Thymus (tissue), 11 donors: ENCODE measurements around the gene CORO6. TPM values are rescaled to one million over a fixed set of nuclear protein-coding genes. Genes with fewer than 3 reads are reported as not detected.

Experiments used
- DNase-seq, 9 donors: peaks; one replicate each; pipeline ENCODE4 v3.0.0-alpha.2; 2013; ENCODE audit warnings: low spot score in 9 of 9, low read depth in 6 of 9, missing footprints in 1 of 9
- H3K27ac ChIP-seq, 2 donors: one replicate each; pipeline ENCODE4 v1.5.1; 2013; ENCODE audit warnings: control low read depth in 1 of 2, low read depth in 1 of 2, low read length in 1 of 2, mild to moderate bottlenecking in 1 of 2, moderate library complexity in 1 of 2
- H3K27me3 ChIP-seq, 2 donors: one replicate each; pipeline ENCODE4 v1.5.1; 2013; ENCODE audit warnings: low read length in 1 of 2; ENCODE audit not compliant: control insufficient read depth in 2 of 2, insufficient read depth in 1 of 2
- H3K36me3 ChIP-seq, 2 donors: one replicate each; pipeline ENCODE4 v1.5.1; 2013; ENCODE audit warnings: low read length in 1 of 2, mild to moderate bottlenecking in 1 of 2, moderate library complexity in 1 of 2; ENCODE audit not compliant: control insufficient read depth in 2 of 2, insufficient read depth in 2 of 2
- H3K4me1 ChIP-seq, 2 donors: one replicate each; pipeline ENCODE4 v1.5.1; 2013; ENCODE audit warnings: low read length in 2 of 2; ENCODE audit not compliant: control insufficient read depth in 2 of 2, insufficient read depth in 2 of 2
- H3K4me3 ChIP-seq, 2 donors: one replicate each; pipeline ENCODE4 v1.5.1; 2013; ENCODE audit warnings: low read length in 2 of 2, control low read depth in 1 of 2, mild to moderate bottlenecking in 1 of 2
- H3K9me3 ChIP-seq, 2 donors: one replicate each; pipeline ENCODE4 v1.5.1; 2013; ENCODE audit warnings: low read length in 1 of 2, mild to moderate bottlenecking in 1 of 2; ENCODE audit not compliant: control insufficient read depth in 2 of 2, insufficient read depth in 1 of 2
- WGBS: extraction: QIAGEN DNeasy Blood & Tissue Kit; methylation state at CpG from one replicate; pipeline ENCODE4 v1.1.7; 2013; 5-methylcytosine and 5-hydroxymethylcytosine counted together
- polyA plus RNA-seq: library from polyadenylated mRNA; stranded (reverse); fragments of 200-250 nt; gene quantifications from one replicate; pipeline ENCODE4 v1.2.3, GENCODE V29; 2013
- total RNA-seq: library from RNA; stranded (reverse); fragments of 120-200 nt; gene quantifications from one replicate; pipeline ENCODE4 v1.2.4, GENCODE V29; 2013
- donor health status: healthy.

CORO6 gene
- total and polyA plus RNA-seq, 2 donors = 2.4 to 17.0 TPM

GRCh38 chr17:29573558-29573869 is 49.2 kb downstream of the CORO6 start:
- no peak for DNase-seq
- WGBS = 93% methylated on average over 6 of the region's 6 CpGs

DNA sequence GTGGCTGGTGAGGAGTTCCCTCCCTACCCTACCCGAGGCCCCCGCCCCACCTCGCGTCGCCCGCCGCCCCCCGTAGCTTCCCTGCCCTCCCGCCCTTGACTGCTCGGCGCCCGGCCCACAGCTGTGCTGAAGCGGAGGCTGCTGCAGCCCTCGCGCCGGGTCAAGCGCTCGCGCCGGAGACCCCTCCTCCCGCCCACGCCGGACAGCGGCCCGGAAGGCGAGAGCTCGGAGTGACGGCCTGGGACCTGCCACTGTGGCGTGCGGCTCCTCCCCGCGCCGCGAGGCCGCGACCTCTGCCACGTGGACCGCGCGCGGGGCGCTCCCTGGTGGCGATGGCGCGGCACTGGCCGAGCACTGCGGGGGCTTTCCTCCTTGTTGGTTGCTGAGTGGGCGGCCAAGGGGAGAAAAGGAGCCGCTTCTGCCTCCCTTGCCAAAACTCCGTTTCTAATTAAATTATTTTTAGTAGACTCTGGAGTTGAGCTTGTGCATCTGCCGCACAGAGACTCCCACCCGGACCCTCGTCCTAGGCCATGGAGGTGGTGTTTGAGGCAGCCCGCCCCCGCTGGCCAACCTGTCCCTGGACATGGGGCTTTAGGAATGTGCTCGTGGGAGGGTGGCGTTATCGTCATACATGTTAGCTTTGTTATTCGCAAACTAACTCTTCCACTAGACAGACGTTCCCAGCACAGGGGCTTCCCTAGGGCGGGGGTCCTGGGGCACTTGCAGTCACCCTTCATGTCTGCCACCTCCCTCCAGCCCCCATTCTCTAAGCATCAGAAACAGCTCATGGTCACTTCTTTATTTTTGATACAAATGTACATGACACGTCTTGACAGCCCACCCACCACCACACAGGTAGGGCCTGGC is 49.8 kb downstream of the CORO6 start:
- WGBS = 68% methylated on average over 62 of the region's 62 CpGs
- H3K4me1 ChIP-seq = peaks cover 4 to 23% of the 10 kb centered on the region in 2 donors
- H3K27ac ChIP-seq = no peak overlapping the region
- peaks cover 0 to 1% of the 10 kb centered on the region in 2 donors for H3K27me3 ChIP-seq
- H3K36me3 ChIP-seq = peaks cover 50 to 53% of the 10 kb centered on the region in 2 donors
- DNase-seq = peak in 1 of 9 donors; percentile 76
- H3K4me3 ChIP-seq = no peak overlapping the region
- H3K9me3 ChIP-seq = no peaks in the 10 kb centered on the region

More at GRCh38 chr17:29573558-29573869, 49.2 kb downstream of the CORO6 start:
- Histone ChIP-seq H3K27ac (no peak overlapping the region), H3K4me1 (peaks cover 4 to 21% of the 10 kb centered on the region in 2 donors), H3K4me3 (no peak overlapping the region), H3K36me3 (peaks cover 56 to 59% of the 10 kb centered on the region in 2 donors), H3K9me3 (no peaks in the 10 kb centered on the region), H3K27me3 (no peaks in the 10 kb centered on the region)

DNA sequence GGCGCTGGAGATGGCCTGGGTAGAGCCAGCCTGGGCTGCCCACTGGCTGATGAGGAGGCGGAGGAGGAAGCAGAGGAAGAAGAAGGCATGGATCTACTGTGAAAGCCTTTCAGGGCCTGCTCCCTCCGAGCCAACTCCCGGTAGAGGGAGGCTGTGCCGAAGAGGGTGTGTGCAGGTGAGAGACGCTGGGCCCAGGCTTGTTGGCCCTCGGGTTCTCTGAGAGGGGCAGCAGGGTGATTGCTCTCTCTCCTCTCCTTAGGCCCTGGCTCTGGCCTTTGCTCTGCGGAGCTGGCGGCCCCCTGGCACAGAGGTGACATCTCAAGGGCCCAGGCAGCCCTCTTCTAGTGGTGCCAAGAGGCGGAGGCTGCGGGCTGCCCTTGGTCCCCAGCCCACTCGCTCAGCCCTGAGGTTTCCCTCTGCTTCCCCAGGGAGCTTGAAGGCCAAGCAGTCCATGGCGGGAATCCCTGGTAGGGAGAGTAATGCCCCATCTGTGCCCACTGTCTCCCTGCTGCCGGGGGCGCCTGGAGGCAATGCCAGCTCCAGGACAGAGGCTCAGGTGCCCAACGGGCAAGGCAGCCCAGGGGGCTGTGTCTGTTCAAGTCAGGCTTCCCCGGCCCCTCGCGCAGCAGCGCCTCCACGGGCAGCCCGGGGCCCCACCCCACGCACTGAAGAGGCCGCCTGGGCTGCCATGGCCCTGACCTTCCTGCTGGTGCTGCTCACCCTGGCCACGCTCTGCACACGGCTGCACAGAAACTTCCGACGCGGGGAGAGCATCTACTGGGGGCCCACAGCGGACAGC is 50.6 kb downstream of the CORO6 start:
- no peaks in the 10 kb centered on the region for H3K9me3 ChIP-seq
- WGBS = 89% methylated on average over 30 of the region's 30 CpGs
- H3K27ac ChIP-seq = no peak overlapping the region
- no peak for DNase-seq
- H3K4me3 ChIP-seq = no peak overlapping the region
- peaks cover 8 to 28% of the 10 kb centered on the region in 2 donors for H3K4me1 ChIP-seq
- peaks cover 0 to 10% of the 10 kb centered on the region in 2 donors for H3K27me3 ChIP-seq
- H3K36me3 ChIP-seq = peaks cover 42 to 44% of the 10 kb centered on the region in 2 donors

- no peaks in the 10 kb centered on the region for H3K9me3 ChIP-seq
- H3K4me3 ChIP-seq = no peak overlapping the region
- H3K4me1 ChIP-seq = peaks cover 9 to 28% of the 10 kb centered on the region in 2 donors
- 97% methylated on average over 6 of the region's 6 CpGs for WGBS
- peaks cover 3 to 15% of the 10 kb centered on the region in 2 donors for H3K27me3 ChIP-seq
- H3K36me3 ChIP-seq = peaks cover 36 to 39% of the 10 kb centered on the region in 2 donors
- no peak overlapping the region for H3K27ac ChIP-seq
- DNase-seq = no peak
Observed at GRCh38 chr17:29571486-29571882, 51.2 kb downstream of the CORO6 start.

DNA sequence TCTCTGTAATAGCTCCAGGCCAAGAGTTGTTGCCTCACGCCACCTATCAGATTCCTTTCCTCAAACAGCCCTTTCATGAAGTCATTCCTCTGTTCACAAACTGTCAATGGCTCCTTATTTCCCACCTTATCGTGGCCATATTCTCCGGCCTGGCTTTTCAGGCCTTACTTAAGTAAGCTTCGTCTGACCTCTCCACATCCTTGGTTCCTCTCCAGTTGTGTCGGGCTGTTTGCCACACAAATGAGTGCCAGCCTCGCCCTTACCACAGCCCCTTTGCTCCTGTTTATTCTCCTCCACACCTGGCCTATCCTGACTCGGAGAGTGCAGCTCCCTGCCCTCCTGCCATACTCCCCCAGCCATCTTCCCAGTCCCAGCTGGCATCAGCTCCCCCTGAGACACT is 52.2 kb downstream of the CORO6 start:
- no peak for DNase-seq
- H3K4me3 ChIP-seq = no peak overlapping the region
- no peak overlapping the region for H3K27ac ChIP-seq
- 98% methylated on average over 7 of the region's 7 CpGs for WGBS
- peaks cover 18 to 38% of the 10 kb centered on the region in 2 donors for H3K4me1 ChIP-seq
- H3K27me3 ChIP-seq = peaks cover 12 to 24% of the 10 kb centered on the region in 2 donors
- no peaks in the 10 kb centered on the region for H3K9me3 ChIP-seq
- peaks cover 26 to 29% of the 10 kb centered on the region in 2 donors for H3K36me3 ChIP-seq

DNA sequence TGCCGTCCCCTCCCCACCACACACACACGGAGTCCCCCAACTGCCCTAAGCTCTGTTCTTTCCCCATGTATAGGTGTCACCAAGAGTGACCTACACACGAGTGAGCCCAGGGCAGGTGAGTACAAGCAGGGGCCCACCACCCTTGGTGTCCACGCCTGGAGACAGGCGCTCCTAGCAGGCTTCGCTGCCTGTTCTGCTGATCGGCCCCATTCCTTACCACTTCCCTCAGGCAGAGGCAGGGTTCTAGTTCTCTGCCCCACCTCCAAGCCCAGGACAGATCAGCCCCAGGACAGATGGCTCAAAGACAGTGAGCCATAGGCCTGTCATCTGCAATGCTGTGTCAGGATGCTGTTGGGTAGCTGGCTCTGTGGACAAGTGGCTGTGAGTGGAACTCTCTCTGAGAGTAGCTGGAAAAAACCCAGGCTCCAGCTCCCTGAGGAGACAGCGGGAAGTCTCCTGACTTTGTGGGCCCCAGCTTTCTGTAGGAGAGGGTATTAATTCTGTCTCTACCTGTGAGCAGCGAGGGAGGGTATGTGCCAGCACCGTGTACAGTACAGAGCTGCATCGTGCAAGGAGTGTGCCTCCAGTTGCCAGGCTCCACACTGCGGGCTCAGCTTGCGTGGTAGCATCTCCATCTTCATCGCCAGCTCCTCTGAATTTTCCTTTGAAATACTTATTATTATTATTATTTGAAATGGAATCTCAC is 53.3 kb downstream of the CORO6 start:
- DNase-seq = no peak
- Histone ChIP-seq H3K4me1 (peaks cover 18 to 43% of the 10 kb centered on the region in 2 donors), H3K4me3 (peak overlapping the region; percentile 55 to 74), H3K27ac (no peak overlapping the region), H3K27me3 (peaks cover 12 to 35% of the 10 kb centered on the region in 2 donors), H3K9me3 (no peaks in the 10 kb centered on the region), H3K36me3 (peaks cover 16 to 18% of the 10 kb centered on the region in 2 donors)
- 69% methylated on average over 14 of the region's 14 CpGs for WGBS

DNA sequence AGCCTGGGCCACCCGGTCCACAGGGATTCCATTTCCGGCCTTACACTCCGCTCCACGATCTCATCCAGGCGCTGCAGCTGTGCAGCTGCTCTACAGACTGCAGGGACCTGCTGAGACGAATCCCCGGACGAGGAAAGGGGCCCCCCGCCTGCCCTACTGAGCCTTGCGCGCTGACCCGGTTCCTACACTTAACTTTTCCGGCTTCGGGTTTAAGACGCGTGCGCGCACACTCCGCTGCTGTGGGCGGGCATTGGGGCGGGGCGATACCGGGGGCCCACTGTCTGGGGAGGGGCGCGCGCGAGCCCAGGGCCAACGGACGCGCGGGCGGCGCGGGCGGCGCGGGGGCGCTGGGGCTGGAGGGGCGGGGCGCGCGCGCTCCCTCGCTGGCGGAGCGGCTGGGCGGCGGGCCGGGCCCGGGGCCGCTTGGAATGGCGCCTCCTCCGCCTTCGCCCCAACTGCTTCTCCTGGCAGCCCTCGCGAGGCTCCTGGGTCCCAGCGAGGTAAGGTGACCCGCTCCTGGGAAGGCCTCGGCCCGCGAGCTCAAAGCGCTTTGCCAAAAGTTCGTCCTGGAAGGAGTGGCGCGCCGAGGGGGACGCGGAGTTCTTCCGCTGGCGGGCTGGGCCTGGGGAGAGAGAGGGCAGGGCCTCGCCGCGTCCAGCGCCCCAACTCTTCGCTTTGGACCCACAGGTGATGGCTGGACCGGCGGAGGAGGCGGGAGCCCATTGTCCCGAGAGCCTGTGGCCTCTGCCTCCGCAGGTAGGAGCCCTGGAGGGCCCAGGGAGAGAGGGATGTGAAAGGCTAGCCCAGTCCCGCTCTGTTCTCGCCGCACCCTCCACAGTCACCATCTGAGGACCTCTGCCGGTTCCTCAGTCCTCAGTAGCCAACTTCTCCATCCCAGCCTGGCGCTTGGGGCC is 54.1 kb downstream of the CORO6 start, which contains the start of gene TP53I13:
TP53I13 (plus strand) TSS at position 371 of the 914 bp plus-strand sequence; CDS start at position 429, 58 bp downstream.
- H3K9me3 ChIP-seq = no peaks in the 10 kb centered on the region
- peak; percentile 69 to 95 (median 87) for DNase-seq
- peak within 1 kb of the TSS; percentile 78 to 90 for H3K27ac ChIP-seq
- peaks cover 18 to 50% of the 10 kb centered on the region in 2 donors for H3K4me1 ChIP-seq
- H3K27me3 ChIP-seq = peaks cover 12 to 35% of the 10 kb centered on the region in 2 donors
- H3K36me3 ChIP-seq = peaks cover 8 to 10% of the 10 kb centered on the region in 2 donors
- H3K4me3 ChIP-seq = peak within 1 kb of the TSS; percentile 55 to 74
- under 1% methylated on average over 85 of the region's 85 CpGs for WGBS
